Measurements from ENCODE around the gene LRRC19.

DNA sequence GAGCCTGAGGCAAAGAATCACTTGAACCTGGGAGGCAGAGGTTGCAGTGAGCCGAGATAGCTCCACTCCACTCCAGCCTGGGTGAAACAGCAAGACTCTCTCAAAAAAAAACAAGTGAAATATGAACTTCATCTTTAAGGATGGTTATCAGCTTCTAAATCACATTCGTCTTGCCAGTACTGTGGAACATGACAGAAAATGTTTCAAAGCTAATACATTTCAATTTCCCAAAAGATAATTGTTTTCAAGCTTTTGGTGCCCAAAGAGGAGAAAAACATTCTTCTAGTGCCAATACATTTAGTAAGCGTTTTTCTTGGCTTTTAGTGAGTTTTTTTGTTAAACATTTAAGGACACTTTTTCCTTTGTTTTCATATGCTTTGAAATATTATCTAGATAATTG lies 53.7 kb downstream of the LRRC19 start:
- no peak for TF ChIP-seq EP300 (IDR thresholded peaks at IDR 0.05)
- no peak for TF ChIP-seq POLR2A (IDR thresholded peaks at IDR 0.05)
- TF ChIP-seq, protein P1, sequence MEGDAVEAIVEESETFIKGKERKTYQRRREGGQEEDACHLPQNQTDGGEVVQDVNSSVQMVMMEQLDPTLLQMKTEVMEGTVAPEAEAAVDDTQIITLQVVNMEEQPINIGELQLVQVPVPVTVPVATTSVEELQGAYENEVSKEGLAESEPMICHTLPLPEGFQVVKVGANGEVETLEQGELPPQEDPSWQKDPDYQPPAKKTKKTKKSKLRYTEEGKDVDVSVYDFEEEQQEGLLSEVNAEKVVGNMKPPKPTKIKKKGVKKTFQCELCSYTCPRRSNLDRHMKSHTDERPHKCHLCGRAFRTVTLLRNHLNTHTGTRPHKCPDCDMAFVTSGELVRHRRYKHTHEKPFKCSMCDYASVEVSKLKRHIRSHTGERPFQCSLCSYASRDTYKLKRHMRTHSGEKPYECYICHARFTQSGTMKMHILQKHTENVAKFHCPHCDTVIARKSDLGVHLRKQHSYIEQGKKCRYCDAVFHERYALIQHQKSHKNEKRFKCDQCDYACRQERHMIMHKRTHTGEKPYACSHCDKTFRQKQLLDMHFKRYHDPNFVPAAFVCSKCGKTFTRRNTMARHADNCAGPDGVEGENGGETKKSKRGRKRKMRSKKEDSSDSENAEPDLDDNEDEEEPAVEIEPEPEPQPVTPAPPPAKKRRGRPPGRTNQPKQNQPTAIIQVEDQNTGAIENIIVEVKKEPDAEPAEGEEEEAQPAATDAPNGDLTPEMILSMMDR (IDR thresholded peaks at IDR 0.05), result no peak

All from suprapubic skin (tissue), 3 donors.